Measurements from ENCODE around the gene SLC6A13.

DNA sequence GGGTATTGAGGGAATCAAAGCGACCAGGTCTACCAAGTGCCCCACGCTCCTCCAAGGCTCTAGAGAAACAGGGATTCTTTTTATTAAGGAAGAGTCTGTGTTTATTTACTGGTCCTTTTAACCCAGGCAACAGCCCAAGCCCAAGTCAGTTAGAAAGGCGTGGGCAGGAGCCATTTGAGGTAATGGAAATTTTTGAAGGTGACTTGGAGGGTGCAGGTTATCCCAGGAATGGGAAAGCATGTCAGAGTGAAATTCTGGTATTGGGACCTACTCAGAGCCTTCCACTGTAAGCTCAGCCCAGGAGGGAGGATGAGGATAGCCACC is 51.5 kb downstream of the SLC6A13 start:
- no peak for TF ChIP-seq POLR2A (IDR thresholded peaks at IDR 0.05)
- TF ChIP-seq, protein P1, sequence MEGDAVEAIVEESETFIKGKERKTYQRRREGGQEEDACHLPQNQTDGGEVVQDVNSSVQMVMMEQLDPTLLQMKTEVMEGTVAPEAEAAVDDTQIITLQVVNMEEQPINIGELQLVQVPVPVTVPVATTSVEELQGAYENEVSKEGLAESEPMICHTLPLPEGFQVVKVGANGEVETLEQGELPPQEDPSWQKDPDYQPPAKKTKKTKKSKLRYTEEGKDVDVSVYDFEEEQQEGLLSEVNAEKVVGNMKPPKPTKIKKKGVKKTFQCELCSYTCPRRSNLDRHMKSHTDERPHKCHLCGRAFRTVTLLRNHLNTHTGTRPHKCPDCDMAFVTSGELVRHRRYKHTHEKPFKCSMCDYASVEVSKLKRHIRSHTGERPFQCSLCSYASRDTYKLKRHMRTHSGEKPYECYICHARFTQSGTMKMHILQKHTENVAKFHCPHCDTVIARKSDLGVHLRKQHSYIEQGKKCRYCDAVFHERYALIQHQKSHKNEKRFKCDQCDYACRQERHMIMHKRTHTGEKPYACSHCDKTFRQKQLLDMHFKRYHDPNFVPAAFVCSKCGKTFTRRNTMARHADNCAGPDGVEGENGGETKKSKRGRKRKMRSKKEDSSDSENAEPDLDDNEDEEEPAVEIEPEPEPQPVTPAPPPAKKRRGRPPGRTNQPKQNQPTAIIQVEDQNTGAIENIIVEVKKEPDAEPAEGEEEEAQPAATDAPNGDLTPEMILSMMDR (IDR thresholded peaks at IDR 0.05) = no peak
- TF ChIP-seq POLR2AphosphoS5 (IDR thresholded peaks at IDR 0.05) = no peak
